Tibial nerve (tissue), 3 donors: ENCODE results near the gene ARHGAP21.

Experiments used
- CTCF ChIP-seq, 5 experiments: fragments of 200-600 bp in 3 of 5; fragments of 450-650 bp in 2 of 5; sonication (generic) in 3 of 5; IDR thresholded peaks; one replicate each; pipeline ENCODE4 v1.5.1; 2016 to 2019; ENCODE audit warnings: antibody characterized with exemption in 5 of 5, mild to moderate bottlenecking in 3 of 5, moderate library complexity in 2 of 5
- POLR2A ChIP-seq, 2 donors: fragments of 450-650 bp; IDR thresholded peaks; one replicate each; pipeline ENCODE4 v1.6.1; 2017; ENCODE audit warnings: antibody characterized with exemption in 2 of 2, mild to moderate bottlenecking in 2 of 2, moderate library complexity in 2 of 2

DNA sequence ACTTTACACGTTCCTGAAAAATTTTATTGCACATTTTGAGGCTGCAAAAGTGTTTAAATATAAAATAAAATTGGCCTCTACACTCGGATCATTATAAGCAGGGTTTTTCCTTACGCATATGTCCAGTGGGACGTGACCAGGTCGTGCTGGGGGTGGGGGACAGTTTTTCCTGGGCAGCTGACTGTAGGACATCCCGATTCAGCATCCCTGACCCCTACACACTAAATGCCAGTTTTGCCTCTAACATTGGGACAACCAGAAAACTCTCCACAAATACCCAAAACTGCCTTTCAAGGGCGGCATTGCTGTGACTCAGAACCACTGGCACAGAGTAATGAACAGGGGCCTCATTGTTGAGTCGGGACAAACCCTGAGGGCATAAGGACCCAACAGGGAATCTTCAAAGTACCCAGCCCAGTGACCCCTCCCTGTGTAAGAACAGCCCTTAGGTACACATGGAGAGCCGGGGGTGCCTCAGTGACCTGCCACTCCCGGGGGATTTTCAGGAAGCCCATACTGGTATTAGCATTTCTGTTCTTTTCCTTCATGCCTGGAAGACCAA, 170.6 kb downstream of the ARHGAP21 start:
- TF ChIP-seq CTCF (IDR thresholded peaks at IDR 0.05) (no peak), POLR2A (IDR thresholded peaks at IDR 0.05) (no peak)
